Measurements from ENCODE around the gene TRPC1.

Gene TRPC1

GRCh38 chr3:142768338-142768737 lies 44.5 kb downstream of the TRPC1 start:
- no peak for DNase-seq

DNA sequence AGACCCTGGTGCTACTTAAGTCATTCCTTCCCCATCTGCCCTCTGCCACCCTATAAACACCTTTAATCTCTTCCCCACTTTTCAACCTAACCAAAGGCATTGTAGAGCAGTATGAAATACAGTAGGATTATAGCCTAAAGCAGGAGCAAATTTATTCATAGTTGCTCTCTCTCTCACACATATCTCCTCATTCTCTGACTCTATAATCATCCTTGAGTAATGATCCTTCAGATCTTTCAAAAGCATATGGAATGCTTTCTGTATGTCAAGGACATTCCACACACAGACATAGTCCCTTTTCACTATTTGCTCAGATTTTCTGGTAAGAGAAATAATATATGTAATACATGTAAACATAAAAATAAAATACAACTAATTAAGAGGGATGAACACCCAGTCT lies 54.1 kb downstream of the TRPC1 start:
- DNase-seq = no peak

GRCh38 chr3:142778541-142778940 lies 54.7 kb downstream of the TRPC1 start:
- DNase-seq = no peak

GRCh38 chr3:142779591-142779990 lies 55.8 kb downstream of the TRPC1 start:
- DNase-seq = no peak

DNA sequence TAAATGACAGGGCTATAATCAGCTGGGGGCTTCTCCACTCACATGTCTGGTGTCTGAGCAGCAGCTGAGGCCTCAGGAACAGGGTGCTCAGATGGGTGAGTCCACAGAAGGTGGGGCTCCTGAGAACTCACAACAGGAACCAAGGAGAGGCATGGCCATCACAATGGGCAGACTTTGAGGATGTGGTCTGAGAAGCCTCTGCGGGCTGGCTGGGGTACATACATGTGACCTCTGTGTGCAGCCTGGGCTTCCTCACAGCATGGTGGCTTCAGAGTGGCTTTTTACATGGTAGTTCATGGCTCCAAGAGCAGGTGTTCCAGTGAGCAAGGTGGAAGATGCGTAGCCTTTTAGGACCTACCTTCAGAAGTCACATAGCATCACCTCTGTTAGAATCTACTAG lies 58.8 kb downstream of the TRPC1 start:
- no peak for DNase-seq

DNA sequence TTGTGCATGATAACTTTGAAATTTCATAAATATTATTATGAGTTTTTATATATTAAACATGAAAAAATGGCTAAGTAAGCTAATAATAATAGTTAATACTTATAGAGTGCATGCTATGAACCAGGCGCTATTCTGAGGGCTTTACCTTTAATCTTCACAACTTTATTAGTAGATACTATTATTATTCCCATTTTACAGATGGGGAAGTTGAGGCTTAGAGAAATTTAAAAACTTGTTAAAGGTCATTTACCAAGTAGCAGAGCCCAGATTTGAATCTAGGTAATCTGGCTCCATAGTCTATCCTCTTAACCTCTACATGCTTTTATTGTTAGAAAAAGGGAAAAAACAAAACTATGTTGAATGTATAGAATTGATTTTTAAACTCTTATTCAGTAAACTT lies 60.4 kb downstream of the TRPC1 start:
- no peak for DNase-seq

- DNase-seq = no peak
Measured at GRCh38 chr3:142785996-142786395, 62.2 kb downstream of the TRPC1 start.

DNA sequence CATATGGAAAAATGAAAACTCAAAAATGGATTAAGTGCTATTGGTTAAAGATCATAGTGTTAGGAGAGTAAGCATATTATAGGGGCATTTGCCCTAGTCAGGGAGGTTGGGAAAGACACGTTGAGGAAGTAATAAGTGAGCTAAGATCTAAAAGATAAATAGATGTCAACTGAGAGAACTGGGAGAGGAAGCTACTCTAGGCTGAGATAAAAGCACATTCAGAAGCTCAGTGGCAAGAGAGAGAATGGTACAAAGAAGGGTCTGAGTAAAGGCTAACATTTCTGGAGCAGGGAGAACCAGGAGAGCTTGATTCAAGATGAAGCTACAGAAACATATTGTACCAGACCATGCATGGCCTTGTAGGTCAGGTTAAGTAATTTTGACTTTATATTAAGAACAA lies 63.9 kb downstream of the TRPC1 start:
- no peak for DNase-seq

GRCh38 chr3:142794508-142794907 lies 70.7 kb downstream of the TRPC1 start:
- DNase-seq = no peak

GRCh38 chr3:142795332-142795731 lies 71.5 kb downstream of the TRPC1 start:
- no peak for DNase-seq

DNA sequence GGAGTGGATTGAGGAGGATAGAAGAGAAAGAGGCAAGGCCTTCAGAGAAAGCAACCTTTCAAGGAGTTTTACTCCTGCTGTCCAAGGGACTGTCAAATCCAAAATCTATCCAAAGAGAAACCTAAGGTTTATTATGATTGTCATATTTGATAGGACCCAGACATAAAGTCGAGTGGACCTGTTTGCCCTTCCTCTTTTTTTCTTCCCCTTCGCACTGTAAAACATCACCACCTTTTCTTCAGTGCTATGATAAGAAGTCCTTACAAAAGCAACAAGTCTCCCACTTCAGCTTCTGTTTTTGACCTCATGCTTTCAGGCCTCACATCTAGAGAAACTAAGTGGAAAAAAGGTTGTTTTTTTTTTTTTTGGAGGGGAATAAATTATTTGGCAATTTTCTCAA lies 73.0 kb downstream of the TRPC1 start:
- DNase-seq = no peak

DNA sequence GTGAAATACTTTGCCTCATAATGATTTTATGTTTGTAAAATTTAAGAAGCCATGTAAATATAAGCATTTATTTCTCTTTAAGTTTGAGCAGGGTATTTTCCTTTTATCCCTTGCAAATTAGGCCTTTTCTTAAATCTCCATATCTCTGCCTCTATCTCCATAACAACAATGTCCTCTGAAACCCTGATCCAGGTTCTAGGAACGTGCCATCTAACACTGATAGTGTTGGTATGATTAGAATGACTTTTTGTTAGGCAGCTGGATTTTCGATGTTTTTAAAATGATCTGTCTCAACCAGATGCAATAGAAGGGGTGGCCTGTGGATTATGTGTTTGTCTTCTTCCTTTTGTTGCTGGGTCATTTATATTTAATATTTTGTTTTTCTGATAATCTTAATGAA lies 77.9 kb downstream of the TRPC1 start:
- DNase-seq = no peak

DNA sequence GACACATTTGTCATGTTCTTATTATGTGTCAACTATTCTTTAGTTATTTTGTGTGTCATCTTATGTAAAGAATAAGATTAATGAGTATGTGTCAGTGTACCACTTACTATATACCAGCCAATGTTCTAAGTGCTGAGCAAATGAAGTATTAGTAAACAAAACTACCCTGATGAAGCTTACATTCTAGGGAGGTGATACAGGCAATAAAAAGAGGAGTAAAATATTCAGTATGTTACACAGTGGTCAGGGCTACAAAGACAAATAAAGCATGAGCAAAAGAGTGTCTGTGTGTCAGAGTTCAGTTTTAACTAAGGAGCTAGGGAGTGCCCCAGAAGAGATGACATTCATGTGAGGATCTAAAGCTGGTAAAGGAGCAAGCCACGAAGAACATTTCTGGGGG lies 79.1 kb downstream of the TRPC1 start:
- no peak for DNase-seq

DNA sequence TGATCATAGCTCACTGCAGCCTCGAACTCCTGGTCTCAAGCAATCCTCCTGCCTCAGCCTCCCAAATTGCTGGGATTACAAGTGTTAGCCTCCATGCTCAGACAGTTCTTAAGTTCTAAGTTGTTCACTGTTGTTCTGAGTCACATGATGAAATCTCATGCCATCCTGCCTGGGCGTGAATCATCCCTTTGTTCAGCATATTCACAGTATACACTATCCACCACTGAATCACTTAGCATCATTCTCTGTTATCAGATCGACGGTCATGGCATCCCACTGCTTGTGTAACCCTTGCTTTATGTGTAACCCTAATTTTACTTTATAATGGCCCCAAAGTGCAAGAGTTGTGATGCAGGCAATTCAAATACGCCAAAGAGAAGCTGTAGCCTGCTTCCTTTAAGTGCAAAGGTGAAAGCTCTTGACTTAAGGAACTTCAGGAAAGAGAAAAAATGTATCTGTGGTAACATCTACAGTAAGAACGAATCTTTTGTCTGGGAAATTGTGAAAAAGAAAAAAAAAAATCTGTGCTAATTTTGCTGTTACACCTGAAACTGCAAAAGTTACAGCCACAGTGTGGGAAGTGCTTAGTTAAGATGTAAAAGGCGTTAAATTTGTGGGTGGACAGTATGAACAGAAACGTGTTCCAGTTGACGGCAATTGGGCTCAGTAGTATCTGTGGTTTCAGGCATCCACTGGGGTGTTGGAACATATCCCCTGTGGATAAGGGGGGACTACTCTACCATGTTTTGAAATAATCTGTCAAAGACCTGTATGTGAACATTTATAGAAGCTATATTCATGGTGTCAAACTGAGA lies 84.5 kb downstream of the TRPC1 start:
- DNase-seq = no peak

DNA sequence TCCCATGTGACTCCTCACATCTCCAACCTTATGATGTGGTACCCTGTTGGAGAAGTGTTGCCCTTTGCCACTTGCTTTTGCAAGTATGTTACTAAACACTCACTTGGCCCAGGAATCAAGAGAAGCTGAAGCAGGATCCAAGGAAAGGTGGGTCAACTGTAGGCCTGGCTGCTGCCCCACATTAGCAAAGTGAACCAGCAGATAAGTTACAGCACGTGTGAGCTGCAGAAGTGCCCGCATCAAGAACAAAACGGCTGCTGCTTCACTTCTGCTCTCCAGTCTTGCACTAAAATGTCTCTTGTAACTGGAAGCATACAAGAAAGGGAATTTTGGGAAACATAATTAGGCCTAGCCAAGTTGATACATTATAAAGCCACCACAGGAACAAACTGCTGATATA lies 85.4 kb downstream of the TRPC1 start:
- DNase-seq = no peak

- no peak for DNase-seq
Measured at GRCh38 chr3:142815803-142816202, 92.0 kb downstream of the TRPC1 start.

DNA sequence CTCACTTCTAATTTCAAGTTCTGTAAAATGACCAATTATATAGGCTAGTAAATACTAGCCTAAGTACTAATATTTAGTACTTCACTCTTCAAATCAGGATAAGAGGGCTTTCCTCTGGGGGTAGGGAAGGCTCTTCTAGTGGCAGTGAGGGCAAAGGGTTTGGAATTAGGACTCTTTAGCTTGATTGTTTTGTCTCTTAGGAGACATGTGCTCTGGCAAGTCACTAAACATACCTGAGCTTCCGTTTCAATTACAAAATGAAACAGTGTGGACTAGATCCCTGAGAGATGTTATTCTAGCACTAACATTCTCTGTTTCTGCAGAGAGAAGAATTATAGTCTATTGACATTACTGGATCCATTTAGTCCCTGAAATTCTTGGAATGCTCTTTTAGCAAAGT lies 93.5 kb downstream of the TRPC1 start:
- DNase-seq = no peak

- no peak for DNase-seq
Measured at GRCh38 chr3:142817897-142818296, 94.1 kb downstream of the TRPC1 start.

DNA sequence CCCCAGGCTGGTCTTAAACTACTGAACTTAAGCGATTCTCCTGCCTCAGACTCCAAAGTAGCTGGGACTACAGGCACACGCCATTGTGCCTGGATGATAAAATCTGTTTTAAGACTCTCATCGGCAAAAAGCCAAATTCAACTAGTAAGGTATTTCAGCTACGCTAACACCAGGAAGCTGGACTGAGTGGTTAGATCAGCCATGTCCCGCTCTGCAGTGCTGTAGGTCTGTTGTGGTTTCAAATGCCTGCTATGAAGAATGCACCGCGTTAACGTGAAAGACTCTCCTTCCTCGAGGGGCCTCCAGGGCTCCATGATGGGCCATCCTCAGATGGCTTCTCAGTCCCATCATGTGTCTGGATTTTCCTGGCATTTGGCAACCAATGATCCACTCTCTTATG lies 94.8 kb downstream of the TRPC1 start:
- no peak for DNase-seq

DNA sequence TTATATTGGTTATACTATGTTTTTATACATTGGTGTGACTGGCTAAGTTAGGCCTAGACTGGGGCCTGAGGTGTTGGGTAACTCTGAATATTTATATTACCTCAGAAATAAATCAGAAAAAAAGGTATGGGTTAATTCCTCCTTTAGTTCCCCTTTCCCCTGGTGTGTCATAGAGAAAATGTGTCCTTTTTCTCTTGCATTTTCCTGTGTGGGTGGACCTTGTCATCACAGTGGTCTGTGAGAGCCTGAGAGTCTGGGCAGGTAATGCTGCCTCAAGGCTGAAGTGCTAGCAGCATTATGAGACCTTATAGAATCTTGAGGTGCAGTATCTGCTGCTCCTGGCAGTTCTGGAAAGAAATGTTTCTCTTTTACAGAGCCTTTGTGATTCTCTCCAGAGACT lies 95.3 kb downstream of the TRPC1 start:
- DNase-seq = no peak

GRCh38 chr3:142828703-142829305 lies 105.0 kb downstream of the TRPC1 start:
- peak; percentile 92 for DNase-seq

DNA sequence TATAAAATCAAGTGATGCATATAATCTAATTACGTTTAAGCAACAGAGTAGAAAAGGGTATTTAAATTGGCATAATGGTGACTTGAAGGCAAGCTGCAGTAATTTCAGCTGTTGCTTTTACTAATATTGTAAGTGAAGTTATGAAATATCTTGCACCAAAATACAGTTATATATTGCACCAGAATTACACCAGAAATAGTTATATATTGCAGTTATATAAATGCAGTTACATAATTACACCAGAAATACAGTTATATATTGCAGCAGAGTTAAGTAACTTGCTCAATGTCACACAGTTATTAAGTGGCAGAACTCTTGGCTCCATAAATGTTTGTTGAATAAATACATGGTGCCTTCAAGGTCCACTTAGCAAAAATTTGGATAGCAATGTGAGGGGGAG lies 113.7 kb downstream of the TRPC1 start:
- DNase-seq = no peak

- DNase-seq = no peak
Measured at GRCh38 chr3:142839831-142840230, 116.0 kb downstream of the TRPC1 start.

DNA sequence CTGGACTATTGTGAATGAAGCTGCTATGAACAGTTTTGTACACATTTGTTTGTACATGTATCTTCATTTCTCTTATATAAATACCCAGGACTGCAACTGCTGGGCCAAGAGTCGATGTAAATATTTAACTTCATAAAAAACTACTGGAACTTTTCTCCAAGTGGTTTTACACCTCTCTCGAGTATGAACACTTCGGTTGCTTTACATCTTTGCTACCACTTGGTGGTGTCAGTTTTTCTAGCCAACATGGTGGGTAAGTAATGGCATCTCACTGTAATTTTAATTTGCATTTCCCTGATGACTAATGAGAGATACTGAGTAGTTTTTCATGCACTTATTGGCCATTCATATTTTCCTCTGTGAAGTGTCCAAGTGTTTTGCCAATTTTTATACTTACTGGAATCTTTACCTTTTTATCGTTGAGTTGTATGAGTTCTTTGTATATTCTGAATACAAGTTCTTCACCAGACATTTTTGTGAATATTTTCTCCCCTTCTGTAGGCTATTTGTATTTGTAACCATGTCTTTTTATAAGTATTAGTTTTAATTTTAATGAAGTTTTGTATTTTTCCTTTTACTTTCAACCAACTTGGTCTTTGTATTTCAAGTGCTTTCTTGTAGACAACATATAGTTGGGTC lies 120.6 kb downstream of the TRPC1 start:
- DNase-seq = peak; percentile 38

Data from NCI-H1694 treated with DMSO at 0.1 percent for 48 hours (cell line).